Heart left ventricle (tissue), 16 donors: ENCODE measurements around the gene POLD1. TPM values are rescaled to one million over a fixed set of nuclear protein-coding genes. Genes with fewer than 3 reads are reported as not detected.

Experiments used
- ATAC-seq, 4 donors: fragments of 200-7000 bp; cut with Tn5 transposase; one replicate each; pipeline ENCODE4 v1.9.1; 2020 to 2022; ENCODE audit warnings: moderate library complexity in 4 of 4, mild to moderate bottlenecking in 3 of 4, moderate number of reproducible peaks in 1 of 4
- DNase-seq, 5 donors: peaks; one replicate each; pipeline ENCODE4 v3.0.0-alpha.2; 2020
- H3K27ac ChIP-seq, 12 donors: fragments of 200-600 bp; sonication (generic) in 4 of 12; one replicate each; pipeline versions ENCODE4 v1.5.0 to v1.8.0; 2016 to 2022; ENCODE audit warnings: mild to moderate bottlenecking in 2 of 12
- H3K27me3 ChIP-seq, 9 donors: fragments of 200-600 bp; sonication (generic) in 2 of 9; one replicate each; pipeline versions ENCODE4 v1.5.1 to v1.8.0; 2016 to 2022; ENCODE audit warnings: mild to moderate bottlenecking in 3 of 9
- H3K36me3 ChIP-seq, 9 donors: fragments of 200-600 bp; sonication (generic) in 2 of 9; one replicate each; pipeline versions ENCODE4 v1.5.0 to v1.8.0; 2018 to 2022; ENCODE audit warnings: mild to moderate bottlenecking in 2 of 9
- H3K4me1 ChIP-seq, 12 donors: fragments of 200-600 bp; sonication (generic) in 4 of 12; one replicate each; pipeline versions ENCODE4 v1.5.0 to v1.8.0; 2016 to 2022; ENCODE audit warnings: mild to moderate bottlenecking in 3 of 12
- H3K4me3 ChIP-seq, 12 donors: fragments of 200-600 bp; sonication (generic) in 4 of 12; one replicate each; pipeline versions ENCODE4 v1.5.0 to v1.8.0; 2017 to 2022; ENCODE audit warnings: mild to moderate bottlenecking in 9 of 12, moderate library complexity in 4 of 12
- H3K9me3 ChIP-seq, 12 donors: fragments of 200-600 bp; sonication (generic) in 4 of 12; one replicate each; pipeline versions ENCODE4 v1.5.0 to v1.8.0; 2016 to 2022; ENCODE audit warnings: mild to moderate bottlenecking in 1 of 12
- CTCF ChIP-seq, 12 donors: fragments of 200-600 bp; sonication (generic) in 4 of 12; IDR thresholded peaks; one replicate each; pipeline versions ENCODE4 v1.5.0 to v1.8.0; 2018 to 2022; ENCODE audit warnings: antibody characterized with exemption in 12 of 12, mild to moderate bottlenecking in 5 of 12
- POLR2A ChIP-seq, 2 donors: fragments of 450-650 bp; IDR thresholded peaks; one replicate each; pipeline ENCODE4 v1.6.1; 2017; ENCODE audit warnings: antibody characterized with exemption in 2 of 2, mild to moderate bottlenecking in 2 of 2, moderate library complexity in 2 of 2
- WGBS, 4 donors: extraction: QIAGEN DNeasy Blood & Tissue Kit in 2 of 4; methylation state at CpG; one replicate each; pipeline versions ENCODE4 v1.1.5 to v1.1.7; 2013 to 2018; 5-methylcytosine and 5-hydroxymethylcytosine counted together
- intact Hi-C, 10 donors: fragments of 100-400 bp; cut with DNase I; formaldehyde crosslinking; loops; one replicate each; pipeline versions ENCODE4 v1.11.1 to v1.14.2; 2022
- polyA plus RNA-seq, 2 donors: library from polyadenylated mRNA; stranded (reverse); fragments of 200-250 nt; gene quantifications; one replicate each; pipeline ENCODE4 v1.2.3, GENCODE V29; 2013
- total RNA-seq, 9 donors: library from RNA; depleted of rRNA in 2 of 9; stranded (reverse); fragments of >200 nt in 2 of 9; fragmentation: NEBNext Ultra II Directional in 3 of 9; extraction: Animal tissue kit (Norgen Biotek cat#: 25700) in 3 of 9; gene quantifications; one replicate each; pipeline versions ENCODE4 v1.1.0 to v1.2.4, GENCODE V29; 2016 to 2023
- donor health status: ischemic (EF 13 %, LVEDD 7.1; RV severe dilation, severe dysfunction).
- donor health status: healthy with polysubstance abuse.
- donor health status: DM: no; HTN: yes; CAD: no.
- donor health status: DM: no; HTN: no; CAD: no.
- donor health status: ischemic (EF 25% LVEDD 6.9; RV normal size, moderate dysfunction).
- donor health status: ischemic (EF 25% LVEDD 5.7; RV mildly dilated, moderate dysfunction).
- donor health status: healthy.
- donor health status: DM: yes; HTN: yes; CAD: no.
- donor health status: ischemic (EF 35%, LVEDD 5.7; RV mildly dilated, moderate dysfunction).
- donor health status: nonischemic (EF 11% LVEDD 7.7; RV severe dilation, severe dysfunction).
- donor health status: DM: yes; HTN: yes; CAD: no.
- donor health status: PGD.
- donor health status: ischemic (EF 29% LVEDD 5.4; RV normal size, mild dysfunction).
- donor health status: nonischemic (EF 23%, LVEDD 6.1; RV moderate dilation, normal function).

Gene POLD1
- total and polyA plus RNA-seq, 11 donors = 6.1 to 18.0 (median 9.6) TPM

- no peaks in the 10 kb centered on the region for H3K4me1 ChIP-seq
- TF ChIP-seq POLR2A (IDR thresholded peaks at IDR 0.05) = no peak
- TF ChIP-seq CTCF (IDR thresholded peaks at IDR 0.05) = no peak
- ATAC-seq = no peak
- no peaks in the 10 kb centered on the region for H3K27me3 ChIP-seq
- 91 to 94% (median 94%) methylated on average over 5 of the region's 5 CpGs for WGBS, 4 donors
- no peak overlapping the region for H3K4me3 ChIP-seq
- DNase-seq = no peak
- H3K9me3 ChIP-seq = no peaks in the 10 kb centered on the region
- intact Hi-C loops = no loop called here
- H3K27ac ChIP-seq = no peak overlapping the region
- peaks cover 0 to under 1% (median 0%) of the 10 kb centered on the region in 9 donors for H3K36me3 ChIP-seq
These were observed 8.6 kb downstream of the POLD1 start for GRCh38 chr19:50392759-50393158.

DNA sequence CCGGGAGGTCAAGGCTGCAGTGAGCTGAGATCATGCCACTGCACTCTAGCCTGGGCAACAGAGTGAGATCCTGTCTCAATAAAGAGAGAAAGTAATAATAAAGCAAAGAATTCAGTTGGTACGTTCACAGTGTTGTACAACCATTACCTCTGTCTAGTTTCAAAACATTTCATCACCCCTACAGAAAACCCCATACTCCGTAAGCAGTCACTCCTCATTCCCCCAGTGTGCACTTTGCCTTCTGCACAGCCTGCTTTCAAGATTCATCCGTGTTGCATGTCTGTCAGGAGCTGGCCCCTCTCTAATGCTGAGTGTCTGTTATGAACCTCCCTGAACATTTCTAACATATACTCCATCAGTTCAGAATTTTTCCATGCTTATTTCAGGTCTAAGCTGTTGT is 9.4 kb downstream of the POLD1 start:
- H3K4me3 ChIP-seq = no peak overlapping the region
- intact Hi-C loops = no loop called here
- WGBS, 4 donors = 87 to 95% (median 91%) methylated on average over 4 of the region's 4 CpGs
- DNase-seq (no peak), ATAC-seq (no peak)
- H3K27me3 ChIP-seq = no peaks in the 10 kb centered on the region
- no peak for TF ChIP-seq CTCF (IDR thresholded peaks at IDR 0.05)
- TF ChIP-seq POLR2A (IDR thresholded peaks at IDR 0.05) = no peak
- no peaks in the 10 kb centered on the region for H3K9me3 ChIP-seq
- no peak overlapping the region for H3K27ac ChIP-seq
- no peaks in the 10 kb centered on the region for H3K36me3 ChIP-seq
- H3K4me1 ChIP-seq = no peaks in the 10 kb centered on the region

DNA sequence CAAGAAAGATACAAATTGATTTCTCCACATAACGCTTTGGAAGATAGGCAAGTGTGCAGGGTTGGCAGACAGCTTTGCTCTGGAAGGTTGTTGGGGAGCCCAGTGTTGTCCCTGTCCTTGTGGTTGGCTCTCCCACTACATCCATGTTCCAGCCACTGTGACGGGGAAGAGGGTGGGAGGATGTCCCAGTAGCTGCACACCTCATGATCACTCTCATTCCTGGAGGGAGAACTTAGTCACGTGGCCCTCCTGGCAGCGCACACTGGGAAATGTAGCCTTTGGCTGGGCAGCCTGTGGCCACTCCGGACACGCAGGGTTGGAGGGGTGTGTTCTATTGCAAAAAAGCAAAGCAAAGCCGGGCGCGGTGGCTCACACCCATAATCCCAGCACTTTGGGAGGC is 9.9 kb downstream of the POLD1 start:
- Histone ChIP-seq H3K27me3 (no peaks in the 10 kb centered on the region), H3K4me3 (no peak overlapping the region), H3K4me1 (no peaks in the 10 kb centered on the region), H3K9me3 (no peaks in the 10 kb centered on the region), H3K27ac (no peak overlapping the region), H3K36me3 (peaks cover 0 to 3% (median 0%) of the 10 kb centered on the region in 9 donors)
- no peak for ATAC-seq
- WGBS, 4 donors = 90 to 99% (median 97%) methylated on average over 8 to 9 of the region's 9 CpGs
- no peak for TF ChIP-seq POLR2A (IDR thresholded peaks at IDR 0.05)
- TF ChIP-seq CTCF (IDR thresholded peaks at IDR 0.05) = no peak
- DNase-seq = peak in 1 of 5 donors; percentile 18
- intact Hi-C loops = no loop called here

DNA sequence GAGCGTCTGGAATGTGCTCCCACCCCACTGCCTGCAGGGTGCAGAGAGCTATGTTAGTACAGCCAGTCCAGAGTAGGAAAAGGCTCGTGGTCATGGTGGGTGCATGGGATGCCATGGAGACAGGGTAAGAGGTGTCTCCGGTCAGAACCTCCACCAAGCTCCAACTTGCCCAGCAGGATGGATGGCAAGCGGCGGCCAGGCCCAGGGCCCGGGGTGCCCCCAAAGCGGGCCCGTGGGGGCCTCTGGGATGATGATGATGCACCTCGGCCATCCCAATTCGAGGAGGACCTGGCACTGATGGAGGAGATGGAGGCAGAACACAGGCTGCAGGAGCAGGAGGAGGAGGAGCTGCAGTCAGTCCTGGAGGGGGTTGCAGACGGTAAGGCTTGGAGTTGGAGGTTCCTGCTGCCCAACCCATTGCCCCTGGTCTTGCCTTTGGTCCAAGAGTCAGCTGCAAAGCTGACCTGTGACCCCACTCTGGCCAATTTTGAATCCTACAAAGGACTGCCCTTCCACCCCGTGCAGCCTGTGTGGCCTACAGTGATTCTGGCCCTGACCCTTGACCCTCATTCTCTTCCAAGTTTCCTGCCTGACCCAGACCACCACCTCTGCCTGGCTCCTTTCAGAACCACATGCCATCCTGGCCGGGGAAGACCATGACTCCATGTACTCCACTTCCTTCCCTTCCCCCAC is 14.7 kb downstream of the POLD1 start:
- 87 to 93% (median 92%) methylated on average over 13 of the region's 13 CpGs for whole genome bisulfite sequencing, 4 donors
- Histone ChIP-seq H3K4me3 (no peak overlapping the region), H3K4me1 (no peaks in the 10 kb centered on the region), H3K36me3 (peaks cover 0 to 18% (median 0%) of the 10 kb centered on the region in 9 donors), H3K27ac (no peak overlapping the region), H3K9me3 (no peaks in the 10 kb centered on the region), H3K27me3 (no peaks in the 10 kb centered on the region)
- TF ChIP-seq CTCF (IDR thresholded peaks at IDR 0.05) (no peak), POLR2A (IDR thresholded peaks at IDR 0.05) (no peak)
- ATAC-seq = no peak
- DNase-seq = peak in 1 of 5 donors; percentile 6
- intact Hi-C loops = no loop called here
